Raji (cell line): ENCODE results near the gene DNAH7.

Experiments used
- POLR2A ChIP-seq: IDR thresholded peaks from 2 replicates; pipeline ENCODE4 v1.6.1; 2011; ENCODE audit warnings: low read depth, low read length, control low read depth; ENCODE audit not compliant: insufficient read depth

The DNAH7 gene

DNA sequence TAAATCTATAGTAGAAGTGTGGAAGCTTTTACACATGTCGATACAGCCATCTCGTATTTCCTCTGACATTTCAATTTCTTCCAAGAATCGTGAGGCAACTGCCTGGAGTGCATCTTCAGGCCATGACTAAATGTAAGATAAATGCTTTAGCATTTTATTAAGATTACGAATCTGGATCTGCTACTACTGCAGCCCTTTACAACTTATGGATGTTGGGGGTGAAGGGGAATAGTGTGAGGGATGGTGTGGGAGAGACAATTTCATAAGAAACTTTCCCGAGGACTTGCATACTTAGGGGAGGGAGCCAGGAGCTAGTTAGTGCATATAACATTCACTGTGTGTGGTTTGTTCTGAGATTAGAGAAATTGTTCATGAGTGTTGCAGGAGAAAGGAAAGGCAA is 206.8 kb downstream of the DNAH7 start:
- no peak for TF ChIP-seq POLR2A

DNA sequence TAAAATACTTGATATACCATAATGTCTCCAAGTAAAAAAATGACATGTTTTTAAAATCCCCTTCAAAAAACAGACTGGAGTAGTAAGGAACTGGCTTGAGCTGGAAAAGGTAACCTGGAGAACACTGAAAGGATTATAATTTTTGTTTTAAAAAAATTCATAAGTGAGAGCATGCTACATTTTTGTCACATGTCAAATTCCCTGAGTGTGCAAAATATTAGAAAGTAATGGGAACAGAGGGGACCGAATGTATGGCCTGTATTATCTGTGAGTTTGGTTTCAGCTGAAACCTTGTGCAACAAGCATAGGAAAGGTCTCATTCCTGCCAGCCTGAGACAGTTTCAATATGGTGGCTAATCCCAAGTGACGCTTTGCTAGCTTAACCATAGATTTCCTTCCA is 209.1 kb downstream of the DNAH7 start:
- no peak for TF ChIP-seq POLR2A

DNA sequence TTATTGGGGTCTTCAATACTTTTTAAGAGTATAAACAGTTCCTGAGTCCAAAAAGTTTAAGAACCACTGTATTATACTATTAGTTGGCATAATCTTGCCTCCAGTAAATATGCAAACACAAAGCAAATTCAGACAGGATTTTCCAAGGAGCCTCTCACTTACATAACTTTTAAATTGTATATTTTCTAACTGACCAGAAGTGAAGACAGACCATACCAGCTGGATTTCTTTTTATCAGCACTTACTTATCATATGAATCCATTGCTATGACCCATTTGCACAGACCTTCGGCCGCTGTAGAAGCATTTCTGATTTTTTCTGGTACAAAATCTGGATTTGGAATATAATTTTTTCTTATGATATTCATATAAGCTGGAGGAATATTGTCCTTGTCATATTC is 211.5 kb downstream of the DNAH7 start:
- TF ChIP-seq POLR2A = no peak

DNA sequence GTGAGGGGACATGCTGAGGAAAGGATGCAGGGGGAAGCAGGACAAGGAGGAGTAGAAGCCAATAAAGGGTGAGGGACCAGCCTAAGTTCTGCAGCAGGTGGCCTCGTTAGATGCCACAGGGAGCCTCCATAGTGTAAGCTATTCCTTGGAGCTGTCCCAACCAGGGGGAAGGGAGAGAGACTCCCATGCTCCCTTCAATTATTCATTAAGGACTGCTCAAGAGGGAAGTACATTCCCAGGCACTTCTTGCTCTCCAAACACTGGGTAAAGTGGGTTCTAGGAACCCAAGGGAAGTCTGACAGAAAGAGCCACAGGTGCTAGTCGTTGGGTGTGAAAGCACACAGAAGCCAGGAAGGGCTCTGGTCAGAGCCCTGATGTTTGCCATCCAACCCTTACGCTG is 217.9 kb downstream of the DNAH7 start:
- no peak for TF ChIP-seq POLR2A

DNA sequence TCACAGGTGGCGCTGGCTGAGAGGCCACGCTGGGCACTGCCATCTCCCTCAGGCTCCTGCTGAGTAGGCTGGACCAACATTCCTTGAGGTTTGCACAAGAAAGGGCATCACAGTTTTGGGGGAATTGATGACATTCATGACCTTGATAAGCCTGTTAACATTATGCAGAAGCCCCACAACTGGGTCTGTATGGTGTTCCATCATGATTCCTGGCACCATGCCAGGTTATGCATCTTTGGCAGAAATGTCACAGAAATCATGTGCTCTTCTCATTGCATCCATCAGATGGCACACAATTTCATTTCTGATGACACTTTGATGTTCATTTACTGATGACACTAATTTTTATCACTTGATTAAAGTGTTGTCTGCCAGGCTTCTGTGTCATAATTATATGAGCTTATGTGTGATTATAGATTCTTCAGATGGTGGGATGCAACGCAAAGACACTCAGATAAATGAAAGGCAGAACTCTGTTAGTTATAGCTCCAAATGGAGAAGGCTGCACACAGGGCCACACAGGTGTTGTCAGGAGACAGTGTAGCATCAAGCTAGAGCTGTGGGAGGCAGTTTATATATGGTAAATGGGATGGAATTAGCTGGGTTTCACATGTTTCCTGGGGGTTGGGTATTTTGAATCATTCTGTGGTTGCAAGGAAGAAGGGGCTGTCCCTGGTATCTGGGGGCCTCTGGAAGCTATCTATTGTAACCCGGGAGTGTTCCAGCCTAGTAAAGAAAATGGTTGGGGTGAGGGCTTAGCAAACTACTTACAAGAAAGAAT is 220.3 kb downstream of the DNAH7 start:
- no peak for TF ChIP-seq POLR2A

DNA sequence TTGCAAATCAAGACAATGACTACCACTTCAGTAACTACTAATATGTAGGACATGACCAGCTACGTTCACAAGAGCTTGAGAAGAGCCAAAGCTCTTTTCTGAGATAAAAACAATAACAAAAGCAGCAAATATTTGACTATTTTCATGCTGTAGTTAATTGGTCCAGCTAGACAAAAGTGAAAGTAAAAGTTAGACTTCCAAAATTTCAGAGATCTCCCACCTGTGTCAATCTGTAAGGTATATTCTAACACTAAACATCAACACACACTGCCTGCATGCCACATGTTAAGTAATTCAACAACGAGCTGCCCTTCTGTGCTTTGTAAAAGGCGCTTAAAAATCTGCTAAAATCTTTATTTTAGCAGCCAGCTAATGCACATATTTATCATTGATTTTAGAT is 225.7 kb downstream of the DNAH7 start:
- no peak for TF ChIP-seq POLR2A

DNA sequence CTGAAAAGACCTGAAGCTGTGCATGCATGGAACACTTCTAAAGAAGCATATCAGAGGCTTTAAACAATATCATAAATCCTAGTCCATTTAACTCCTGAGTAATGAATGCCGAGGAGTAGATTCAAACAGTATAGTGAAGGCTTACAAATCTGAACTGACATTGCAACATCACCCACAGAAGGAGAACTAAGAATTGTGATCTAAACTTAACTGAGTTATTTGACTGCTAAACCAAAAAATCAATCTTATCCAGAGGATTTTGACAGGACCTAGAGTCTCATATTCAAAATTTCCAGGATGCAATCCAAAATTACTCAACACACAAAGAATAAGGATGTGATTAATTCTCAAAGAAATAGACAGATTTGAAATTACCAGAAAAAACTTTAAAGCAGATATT is 230.6 kb downstream of the DNAH7 start:
- TF ChIP-seq POLR2A = no peak

DNA sequence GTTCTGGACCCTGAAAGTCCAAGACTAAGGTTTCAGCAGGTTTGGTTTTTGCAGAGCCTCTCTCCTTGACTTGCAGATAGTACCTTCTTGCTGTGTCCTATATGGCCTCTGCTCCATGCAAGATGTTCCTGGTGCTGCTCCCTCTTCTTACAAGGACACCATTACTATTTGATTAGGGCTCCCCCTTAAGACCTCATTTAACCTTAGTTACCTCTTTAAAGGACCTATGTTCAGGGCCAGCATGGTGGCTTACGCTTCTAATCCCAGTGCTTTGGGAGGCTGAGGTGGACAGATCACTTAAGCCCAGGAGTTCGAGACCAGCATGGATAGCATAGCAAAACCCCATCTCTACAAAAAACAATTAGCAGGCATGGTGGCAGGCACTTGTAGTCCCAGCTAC is 232.6 kb downstream of the DNAH7 start:
- no peak for TF ChIP-seq POLR2A

DNA sequence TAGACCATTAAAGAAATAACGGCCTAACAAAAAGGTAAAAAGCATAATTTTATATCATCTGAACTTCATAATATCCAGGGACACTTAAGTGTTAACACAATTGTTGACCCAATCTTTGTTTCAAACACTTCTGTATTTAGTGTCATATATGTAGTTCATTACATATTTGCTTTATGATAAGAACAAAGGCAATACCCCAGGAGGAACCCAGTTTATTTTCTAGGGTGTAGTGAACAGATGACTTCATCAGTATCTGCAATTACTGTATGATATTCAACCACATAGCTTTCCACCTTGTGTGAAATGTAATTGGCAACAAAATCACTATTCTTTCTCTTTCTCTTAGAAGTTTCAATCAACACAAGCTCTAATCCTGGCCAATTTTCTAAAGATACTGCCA is 233.8 kb downstream of the DNAH7 start:
- TF ChIP-seq POLR2A = no peak

DNA sequence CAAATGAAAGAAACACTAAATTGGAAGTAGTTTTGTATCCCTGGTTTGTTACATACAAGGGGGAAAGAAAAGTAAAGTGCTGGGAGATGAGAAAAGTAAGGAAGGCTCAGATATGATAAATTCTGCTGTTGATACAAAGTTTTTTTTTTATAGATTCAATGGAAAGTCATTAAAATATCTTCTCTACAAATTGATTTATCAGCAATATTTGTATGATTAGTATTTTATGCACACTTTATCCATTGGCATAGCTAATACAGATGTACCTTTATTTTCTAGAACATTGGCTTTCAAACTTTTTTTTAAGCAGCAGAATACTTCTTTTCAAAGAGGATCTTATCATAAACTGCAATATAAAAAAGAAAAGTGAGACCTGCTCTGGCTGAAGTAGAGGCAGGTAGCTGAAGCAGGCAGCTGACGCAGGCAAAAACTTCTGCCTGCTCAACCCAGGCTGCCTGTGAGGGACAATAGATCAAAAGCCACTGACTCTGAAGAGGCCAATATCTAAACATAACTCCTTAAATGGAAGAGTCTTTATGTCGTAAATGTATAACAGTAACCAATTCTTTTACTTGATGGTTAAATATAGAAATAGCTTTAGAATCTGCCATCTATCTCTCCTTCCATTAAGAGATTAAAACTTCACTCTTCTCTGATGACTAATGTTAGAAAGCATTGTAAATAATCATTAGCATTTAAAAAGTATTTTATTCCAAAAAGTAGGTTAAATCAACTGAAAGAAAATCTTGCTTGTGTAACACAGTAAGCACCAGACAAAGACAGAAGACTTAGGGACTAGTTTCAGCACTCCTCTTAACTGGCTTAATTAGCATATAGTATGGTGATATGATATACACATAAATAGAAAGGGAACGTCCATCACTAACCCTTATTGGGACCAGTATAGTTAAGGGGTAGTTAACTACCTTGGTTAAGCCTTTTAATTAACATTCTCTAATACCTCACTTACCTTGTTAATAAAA is 237.4 kb downstream of the DNAH7 start:
- no peak for TF ChIP-seq POLR2A

DNA sequence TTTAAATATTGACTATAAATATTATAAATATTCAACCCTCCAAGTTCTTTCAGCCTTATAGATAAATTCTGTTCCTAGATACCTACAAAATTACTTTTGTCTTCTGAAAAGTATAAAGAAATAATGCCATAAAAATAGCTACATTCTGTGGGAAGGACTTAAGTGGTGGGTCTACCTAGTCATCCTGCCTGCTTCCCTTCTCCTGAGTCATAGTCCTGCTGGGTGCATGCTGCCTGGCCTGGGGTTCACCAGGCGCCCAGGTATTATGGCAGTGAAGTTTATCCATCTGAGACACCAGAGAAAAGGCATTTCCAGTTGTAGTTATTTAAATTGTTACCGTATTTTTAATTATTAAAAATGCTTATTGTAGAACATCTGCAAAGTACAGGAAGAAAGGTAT is 244.2 kb downstream of the DNAH7 start:
- no peak for TF ChIP-seq POLR2A

DNA sequence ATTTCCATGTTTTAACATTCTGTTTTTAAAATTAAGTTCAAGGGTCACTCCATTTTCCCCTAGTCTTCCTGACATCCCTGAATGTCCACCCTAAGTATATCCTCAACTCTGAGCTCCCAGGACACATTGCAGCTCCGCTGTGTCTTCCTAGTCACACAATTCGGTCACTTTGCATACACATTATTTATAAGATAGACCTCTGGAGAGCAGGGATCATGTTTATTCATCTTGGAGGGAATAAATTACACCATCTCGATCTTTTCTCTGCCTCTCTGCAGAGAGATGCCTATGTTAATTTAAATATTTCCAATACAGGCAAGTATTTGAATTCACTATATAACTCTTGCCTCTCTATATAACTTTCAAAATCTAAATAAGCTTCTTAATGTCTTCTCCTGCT is 245.4 kb downstream of the DNAH7 start:
- TF ChIP-seq POLR2A = no peak

DNA sequence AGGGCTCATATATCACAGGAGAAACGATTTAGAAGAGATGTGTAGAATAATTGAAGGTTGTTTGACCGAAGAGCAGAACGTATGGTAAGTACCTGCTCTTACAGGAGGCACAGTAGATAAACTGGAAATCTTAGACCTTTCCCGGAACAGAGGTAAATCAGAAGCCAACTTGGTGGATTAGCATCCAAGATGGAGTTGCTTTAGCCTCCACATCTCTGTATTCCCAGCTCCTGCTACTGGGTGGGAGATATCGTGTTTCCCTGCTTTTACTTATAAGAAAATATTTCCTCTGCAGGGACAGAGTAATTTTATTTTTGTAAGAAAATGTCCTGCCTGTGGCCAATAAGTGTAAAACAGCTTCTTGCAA is 247.1 kb downstream of the DNAH7 start:
- TF ChIP-seq POLR2A = no peak

DNA sequence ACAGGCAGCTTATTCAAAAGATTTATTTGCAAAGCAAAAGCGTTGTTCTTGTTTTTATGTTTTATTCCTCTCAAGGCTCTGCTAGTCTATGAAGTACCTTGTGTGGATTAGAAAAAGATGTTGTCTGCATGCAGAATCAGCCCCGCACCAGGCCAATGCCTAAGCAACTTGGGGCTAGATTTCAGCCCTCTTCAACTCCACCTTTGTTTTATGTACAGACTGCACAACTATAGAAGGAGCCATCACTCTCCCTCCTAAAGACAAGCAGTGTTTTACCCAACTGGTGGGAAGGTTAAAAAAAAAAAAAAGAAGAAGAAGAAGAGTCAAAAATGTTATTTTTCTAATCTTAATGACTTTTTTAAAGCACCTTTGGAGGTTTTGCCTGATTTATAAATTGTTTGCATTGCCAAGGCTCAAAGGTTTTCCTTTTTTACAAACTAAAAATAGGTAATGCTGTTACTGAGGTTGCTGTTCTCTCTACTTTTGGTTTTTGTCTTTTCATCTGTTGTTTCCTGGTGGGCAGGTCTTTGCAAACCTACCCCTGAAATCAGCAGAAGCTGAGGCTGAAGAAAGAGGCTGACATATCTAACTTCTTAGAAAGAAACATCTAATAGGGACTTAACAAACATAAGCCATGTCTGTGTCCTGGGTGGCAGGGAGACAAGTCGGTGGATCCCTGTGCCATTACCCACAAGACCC is 247.6 kb downstream of the DNAH7 start:
- TF ChIP-seq POLR2A = no peak

DNA sequence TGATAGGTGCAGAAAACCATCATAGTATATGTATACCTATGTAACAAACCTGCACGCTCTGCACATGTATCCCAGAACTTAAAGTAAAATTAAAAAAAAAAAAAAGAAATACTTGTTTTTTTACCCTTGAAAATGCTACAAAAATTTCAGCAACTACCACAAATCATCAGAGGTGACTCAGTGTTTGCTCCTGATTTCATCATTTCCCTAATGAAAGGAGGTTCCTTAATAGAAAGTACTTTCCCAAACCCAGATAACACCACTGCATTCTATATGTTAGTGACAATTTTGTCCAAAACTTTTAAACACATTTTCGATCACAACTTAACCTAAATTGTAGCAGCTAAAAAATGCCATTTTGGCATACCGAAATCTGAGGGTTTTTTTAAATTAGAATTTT is 248.3 kb downstream of the DNAH7 start:
- no peak for TF ChIP-seq POLR2A

DNA sequence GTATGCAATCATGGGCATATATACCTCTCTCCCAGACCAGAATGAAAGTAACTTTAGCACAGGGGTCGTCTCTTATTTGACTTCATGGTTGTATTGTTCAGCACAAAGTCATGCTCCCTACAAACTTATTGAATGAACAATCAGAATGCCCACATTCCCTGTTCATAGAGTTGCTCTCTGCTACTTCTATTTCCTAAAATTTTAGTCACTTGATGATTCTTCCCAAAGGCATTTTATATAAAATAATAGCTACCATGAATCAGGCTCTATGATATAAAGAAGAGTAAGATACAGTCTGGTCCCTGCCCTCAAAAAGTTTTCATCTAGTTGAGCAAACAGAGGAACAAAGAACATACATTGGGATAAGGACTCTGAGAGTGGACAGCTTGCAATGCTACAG is 249.4 kb downstream of the DNAH7 start:
- TF ChIP-seq POLR2A = no peak
